Measurements from ENCODE around the gene CNOT9.
"Not testable (repeated sequence)": the region's sequence is repeated elsewhere in the genome, so short reads cannot be mapped to it uniquely, and the experiment has no call there.

Gene CNOT9

GRCh38 chr2:218546012-218546411 is 22.6 kb upstream of the CNOT9 start:
- TF ChIP-seq CTCF (IDR thresholded peaks at IDR 0.05; ENCODE audit: low read depth, low read length, missing control alignments) = no peak
- H3K4me3 ChIP-seq (ENCODE audit: low read depth, low read length) = no peak overlapping the region
- DNase-seq (ENCODE audit: low read depth) = no peak

- no peak overlapping the region for H3K4me3 ChIP-seq (ENCODE audit: low read depth, low read length)
- no peak for DNase-seq (ENCODE audit: low read depth)
- no peak for TF ChIP-seq CTCF (IDR thresholded peaks at IDR 0.05; ENCODE audit: low read depth, low read length, missing control alignments)
Measured at GRCh38 chr2:218547511-218547910, 21.1 kb upstream of the CNOT9 start.

GRCh38 chr2:218547978-218548377 is 20.7 kb upstream of the CNOT9 start:
- TF ChIP-seq CTCF (IDR thresholded peaks at IDR 0.05; ENCODE audit: low read depth, low read length, missing control alignments) = no peak
- DNase-seq (ENCODE audit: low read depth) = no peak
- H3K4me3 ChIP-seq (ENCODE audit: low read depth, low read length) = no peak overlapping the region

GRCh38 chr2:218554225-218554624 is 14.4 kb upstream of the CNOT9 start:
- H3K4me3 ChIP-seq (ENCODE audit: low read depth, low read length); DNase-seq (ENCODE audit: low read depth): not testable (repeated sequence)

GRCh38 chr2:218555527-218555926 is 13.1 kb upstream of the CNOT9 start:
- no peak for TF ChIP-seq CTCF (IDR thresholded peaks at IDR 0.05; ENCODE audit: low read depth, low read length, missing control alignments)
- DNase-seq (ENCODE audit: low read depth) = no peak
- H3K4me3 ChIP-seq (ENCODE audit: low read depth, low read length) = no peak overlapping the region

- TF ChIP-seq CTCF (IDR thresholded peaks at IDR 0.05; ENCODE audit: low read depth, low read length, missing control alignments) = no peak
- DNase-seq (ENCODE audit: low read depth) = no peak
- no peak overlapping the region for H3K4me3 ChIP-seq (ENCODE audit: low read depth, low read length)
Measured at GRCh38 chr2:218557941-218558340, 10.7 kb upstream of the CNOT9 start.

GRCh38 chr2:218558986-218559385 is 9.7 kb upstream of the CNOT9 start:
- no peak overlapping the region for H3K4me3 ChIP-seq (ENCODE audit: low read depth, low read length)
- no peak for DNase-seq (ENCODE audit: low read depth)
- no peak for TF ChIP-seq CTCF (IDR thresholded peaks at IDR 0.05; ENCODE audit: low read depth, low read length, missing control alignments)

- H3K4me3 ChIP-seq (ENCODE audit: low read depth, low read length) = no peak overlapping the region
- no peak for TF ChIP-seq CTCF (IDR thresholded peaks at IDR 0.05; ENCODE audit: low read depth, low read length, missing control alignments)
- DNase-seq (ENCODE audit: low read depth) = no peak
Measured at GRCh38 chr2:218564056-218564455, 4.6 kb upstream of the CNOT9 start.
